HEK293T (cell line): ENCODE data around the gene ANGPT4.

Source experiments
- ARNT ChIP-seq: fragments of 450-650 bp; IDR thresholded peaks from 2 replicates; pipeline ENCODE4 v1.6.1; 2017; ENCODE audit warnings: mild to moderate bottlenecking
- BHLHE40 ChIP-seq: fragments of 450-650 bp; IDR thresholded peaks from 2 replicates; pipeline ENCODE4 v1.6.1; 2016; ENCODE audit warnings: mild to moderate bottlenecking, moderate library complexity, borderline replicate concordance
- CTBP1 ChIP-seq: fragments of 450-650 bp; IDR thresholded peaks from 2 replicates; pipeline ENCODE4 v1.6.1; 2016; ENCODE audit warnings: borderline replicate concordance
- ELF4 ChIP-seq: fragments of 450-650 bp; IDR thresholded peaks from 2 replicates; pipeline ENCODE4 v1.6.1; 2017; ENCODE audit warnings: antibody characterized with exemption
- FOXA1 ChIP-seq: fragments of 450-650 bp; IDR thresholded peaks from 2 replicates; pipeline ENCODE4 v1.6.1; 2016; ENCODE audit warnings: mild to moderate bottlenecking
- FOXK2 ChIP-seq: fragments of 450-650 bp; IDR thresholded peaks from 2 replicates; pipeline ENCODE4 v1.6.1; 2016; ENCODE audit warnings: mild to moderate bottlenecking
- FOXM1 ChIP-seq: fragments of 450-650 bp; IDR thresholded peaks from 2 replicates; pipeline ENCODE4 v1.6.1; 2017; ENCODE audit warnings: mild to moderate bottlenecking, borderline replicate concordance
- HDGF ChIP-seq: fragments of 450-650 bp; IDR thresholded peaks from 2 replicates; pipeline ENCODE4 v1.6.1; 2017; ENCODE audit warnings: antibody characterized with exemption, borderline replicate concordance
- L3MBTL2 ChIP-seq: fragments of 450-650 bp; conservative IDR thresholded peaks from 2 replicates; pipeline ENCODE4 v1.6.1; 2016; ENCODE audit warnings: mild to moderate bottlenecking
- LEF1 ChIP-seq: fragments of 450-650 bp; IDR thresholded peaks from 2 replicates; pipeline ENCODE4 v1.6.1; 2017; ENCODE audit warnings: mild to moderate bottlenecking, borderline replicate concordance
- NFRKB ChIP-seq: fragments of 450-650 bp; IDR thresholded peaks from 2 replicates; pipeline ENCODE4 v1.6.1; 2016; ENCODE audit warnings: mild to moderate bottlenecking, moderate library complexity
- SP1 ChIP-seq: fragments of 450-650 bp; IDR thresholded peaks from 2 replicates; pipeline ENCODE4 v1.6.1; 2017
- ZNF384 ChIP-seq: fragments of 450-650 bp; IDR thresholded peaks from 2 replicates; pipeline ENCODE4 v1.6.1; 2016
- TF ChIP-seq, protein P1 (sequence below): fragments of 450-650 bp; IDR thresholded peaks from 2 replicates; pipeline ENCODE4 v1.6.1; 2016

DNA sequence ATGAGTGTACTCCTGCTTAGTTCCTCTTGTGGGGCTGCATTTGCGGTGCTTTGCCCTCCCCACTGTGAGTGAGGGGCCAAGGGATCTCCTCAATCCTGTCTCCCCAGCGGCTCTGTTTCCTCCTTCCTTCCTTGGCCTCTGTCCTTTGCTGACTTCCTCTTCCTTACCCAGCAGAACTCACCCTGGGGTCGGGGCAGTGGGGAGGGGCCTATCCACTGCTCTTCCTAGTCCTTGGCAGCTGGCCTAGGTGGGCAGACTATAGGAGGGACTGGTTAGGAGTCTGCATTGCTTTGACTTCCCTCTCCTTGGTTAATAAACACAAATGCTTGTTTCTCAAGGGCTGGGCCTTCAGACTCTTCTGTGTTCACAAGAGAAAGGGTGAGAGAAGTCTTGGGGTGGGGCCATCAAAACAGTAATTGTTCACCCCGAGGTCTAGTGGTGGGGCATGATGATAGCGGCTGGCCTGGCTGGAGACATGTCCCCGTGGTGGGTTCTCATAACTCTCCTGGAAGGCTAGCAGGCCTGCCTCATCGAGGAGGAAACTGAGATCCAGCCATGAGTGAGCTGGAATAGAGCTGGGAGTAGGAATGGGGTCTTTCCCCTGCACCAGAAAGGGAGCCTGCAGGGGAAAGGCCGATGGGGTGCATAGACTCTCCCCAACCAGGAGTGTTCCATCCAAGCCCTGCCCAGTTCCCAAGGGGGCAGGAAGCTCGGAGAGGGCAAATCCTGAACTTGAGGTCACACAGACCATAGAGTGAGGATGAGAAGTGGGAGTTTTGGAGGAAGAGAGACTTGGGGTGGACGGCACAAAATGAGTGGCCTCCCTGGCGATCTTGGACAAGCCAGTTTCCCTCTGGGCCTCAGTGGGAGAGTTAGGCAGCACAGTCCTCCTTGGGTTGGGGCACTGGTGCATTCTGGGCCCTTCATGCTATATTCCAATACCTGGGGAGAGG, 69.9 kb downstream of the ANGPT4 start:
- TF ChIP-seq CTBP1, result no peak
- no peak for TF ChIP-seq NFRKB
- no peak for TF ChIP-seq SP1
- TF ChIP-seq ELF4, result no peak
- no peak for TF ChIP-seq BHLHE40
- no peak for TF ChIP-seq FOXA1
- no peak for TF ChIP-seq HDGF
- TF ChIP-seq, protein P1, sequence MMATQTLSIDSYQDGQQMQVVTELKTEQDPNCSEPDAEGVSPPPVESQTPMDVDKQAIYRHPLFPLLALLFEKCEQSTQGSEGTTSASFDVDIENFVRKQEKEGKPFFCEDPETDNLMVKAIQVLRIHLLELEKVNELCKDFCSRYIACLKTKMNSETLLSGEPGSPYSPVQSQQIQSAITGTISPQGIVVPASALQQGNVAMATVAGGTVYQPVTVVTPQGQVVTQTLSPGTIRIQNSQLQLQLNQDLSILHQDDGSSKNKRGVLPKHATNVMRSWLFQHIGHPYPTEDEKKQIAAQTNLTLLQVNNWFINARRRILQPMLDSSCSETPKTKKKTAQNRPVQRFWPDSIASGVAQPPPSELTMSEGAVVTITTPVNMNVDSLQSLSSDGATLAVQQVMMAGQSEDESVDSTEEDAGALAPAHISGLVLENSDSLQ, result no peak
- no peak for TF ChIP-seq LEF1
- TF ChIP-seq L3MBTL2, result no peak
- TF ChIP-seq ZNF384, result no peak
- no peak for TF ChIP-seq ARNT
- no peak for TF ChIP-seq FOXM1
- TF ChIP-seq FOXK2, result no peak
